SK-N-SH (cell line): ENCODE measurements around the gene DDX42.

Source experiments
- SMC3 ChIP-seq: IDR thresholded peaks from 2 replicates; pipeline ENCODE4 v1.6.1; 2012; ENCODE audit warnings: low read depth, low read length, improper control_type of control experiment
- TCF12 ChIP-seq: IDR thresholded peaks from 2 replicates; pipeline ENCODE4 v1.4.0; 2012
- TF ChIP-seq, protein P1 (sequence below): fragments of 200-600 bp; sonication (generic); IDR thresholded peaks from 2 replicates; pipeline ENCODE4 v1.6.1; 2017; ENCODE audit warnings: antibody characterized with exemption, mild to moderate bottlenecking, moderate library complexity

DNA sequence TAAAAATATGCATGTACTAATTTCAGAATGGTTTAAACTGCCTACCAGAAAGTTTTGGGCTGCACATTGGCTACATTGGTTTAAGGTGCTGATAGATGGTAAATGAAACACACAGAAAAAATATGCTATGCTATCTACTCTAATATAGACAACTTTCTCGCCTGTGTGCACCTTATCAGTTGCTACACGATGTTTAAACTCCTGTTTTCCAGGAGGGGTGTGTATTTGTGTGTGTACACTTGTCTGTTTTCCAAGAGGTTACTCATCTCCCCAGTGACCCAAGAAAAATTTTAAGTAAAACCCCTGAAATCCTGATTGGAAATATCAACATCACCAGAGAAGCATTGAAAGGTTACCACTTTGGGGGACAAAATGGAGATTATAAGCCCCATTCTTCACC lies 31.6 kb downstream of the DDX42 start:
- TF ChIP-seq SMC3 (no peak), TCF12 (no peak)
- TF ChIP-seq, protein P1, sequence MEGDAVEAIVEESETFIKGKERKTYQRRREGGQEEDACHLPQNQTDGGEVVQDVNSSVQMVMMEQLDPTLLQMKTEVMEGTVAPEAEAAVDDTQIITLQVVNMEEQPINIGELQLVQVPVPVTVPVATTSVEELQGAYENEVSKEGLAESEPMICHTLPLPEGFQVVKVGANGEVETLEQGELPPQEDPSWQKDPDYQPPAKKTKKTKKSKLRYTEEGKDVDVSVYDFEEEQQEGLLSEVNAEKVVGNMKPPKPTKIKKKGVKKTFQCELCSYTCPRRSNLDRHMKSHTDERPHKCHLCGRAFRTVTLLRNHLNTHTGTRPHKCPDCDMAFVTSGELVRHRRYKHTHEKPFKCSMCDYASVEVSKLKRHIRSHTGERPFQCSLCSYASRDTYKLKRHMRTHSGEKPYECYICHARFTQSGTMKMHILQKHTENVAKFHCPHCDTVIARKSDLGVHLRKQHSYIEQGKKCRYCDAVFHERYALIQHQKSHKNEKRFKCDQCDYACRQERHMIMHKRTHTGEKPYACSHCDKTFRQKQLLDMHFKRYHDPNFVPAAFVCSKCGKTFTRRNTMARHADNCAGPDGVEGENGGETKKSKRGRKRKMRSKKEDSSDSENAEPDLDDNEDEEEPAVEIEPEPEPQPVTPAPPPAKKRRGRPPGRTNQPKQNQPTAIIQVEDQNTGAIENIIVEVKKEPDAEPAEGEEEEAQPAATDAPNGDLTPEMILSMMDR = no peak
